ENCODE results near the gene GDF11. TPM values are rescaled to one million over a fixed set of nuclear protein-coding genes. Genes with fewer than 3 reads are reported as not detected.

Gene GDF11
- total and polyA plus RNA-seq, 10 donors = 3.5 to 14.5 (median 9.7) TPM

DNA sequence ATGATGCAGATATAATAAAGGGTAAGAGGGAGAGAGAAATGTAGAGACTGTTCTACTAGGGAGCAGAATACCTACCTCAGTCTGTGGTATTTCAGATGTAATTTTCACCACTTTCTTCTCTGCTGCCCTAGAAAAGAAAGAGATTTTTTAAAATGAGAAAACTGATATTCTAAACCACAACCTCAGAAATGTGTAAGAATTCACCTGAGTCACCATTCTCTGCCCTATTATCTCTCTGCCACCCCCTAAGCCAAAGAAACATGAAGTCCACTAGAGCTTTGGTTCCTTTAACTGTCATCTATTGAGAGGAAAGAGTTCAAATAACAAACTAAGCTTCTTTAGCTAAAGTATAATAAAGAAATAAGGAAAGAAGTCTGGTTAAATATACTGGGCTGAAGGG lies 53.0 kb downstream of the GDF11 start:
- Histone ChIP-seq H3K27me3 (replicated peaks in 1 of 7) (no peaks in the 10 kb centered on the region), H3K36me3 (peaks cover 0 to 100% (median 78%) of the 10 kb centered on the region in 6 donors), H3K9me3 (no peaks in the 10 kb centered on the region), H3K4me3 (no peak overlapping the region), H3K27ac (no peak overlapping the region), H3K4me1 (peaks cover 0 to 8% (median 0%) of the 10 kb centered on the region in 6 donors)
- intact Hi-C loops (cut with DNase I; ENCODE audit: low total_unique reads) = no loop called here
- TF ChIP-seq POLR2A (IDR thresholded peaks at IDR 0.05) (no peak), POLR2AphosphoS5 (IDR thresholded peaks at IDR 0.05) (no peak)
- TF ChIP-seq, protein P1, sequence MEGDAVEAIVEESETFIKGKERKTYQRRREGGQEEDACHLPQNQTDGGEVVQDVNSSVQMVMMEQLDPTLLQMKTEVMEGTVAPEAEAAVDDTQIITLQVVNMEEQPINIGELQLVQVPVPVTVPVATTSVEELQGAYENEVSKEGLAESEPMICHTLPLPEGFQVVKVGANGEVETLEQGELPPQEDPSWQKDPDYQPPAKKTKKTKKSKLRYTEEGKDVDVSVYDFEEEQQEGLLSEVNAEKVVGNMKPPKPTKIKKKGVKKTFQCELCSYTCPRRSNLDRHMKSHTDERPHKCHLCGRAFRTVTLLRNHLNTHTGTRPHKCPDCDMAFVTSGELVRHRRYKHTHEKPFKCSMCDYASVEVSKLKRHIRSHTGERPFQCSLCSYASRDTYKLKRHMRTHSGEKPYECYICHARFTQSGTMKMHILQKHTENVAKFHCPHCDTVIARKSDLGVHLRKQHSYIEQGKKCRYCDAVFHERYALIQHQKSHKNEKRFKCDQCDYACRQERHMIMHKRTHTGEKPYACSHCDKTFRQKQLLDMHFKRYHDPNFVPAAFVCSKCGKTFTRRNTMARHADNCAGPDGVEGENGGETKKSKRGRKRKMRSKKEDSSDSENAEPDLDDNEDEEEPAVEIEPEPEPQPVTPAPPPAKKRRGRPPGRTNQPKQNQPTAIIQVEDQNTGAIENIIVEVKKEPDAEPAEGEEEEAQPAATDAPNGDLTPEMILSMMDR (IDR thresholded peaks at IDR 0.05 in 8 of 11, conservative IDR thresholded peaks at IDR 0.05 in 3 of 11) = no peak
- DNase-seq = no peak

DNA sequence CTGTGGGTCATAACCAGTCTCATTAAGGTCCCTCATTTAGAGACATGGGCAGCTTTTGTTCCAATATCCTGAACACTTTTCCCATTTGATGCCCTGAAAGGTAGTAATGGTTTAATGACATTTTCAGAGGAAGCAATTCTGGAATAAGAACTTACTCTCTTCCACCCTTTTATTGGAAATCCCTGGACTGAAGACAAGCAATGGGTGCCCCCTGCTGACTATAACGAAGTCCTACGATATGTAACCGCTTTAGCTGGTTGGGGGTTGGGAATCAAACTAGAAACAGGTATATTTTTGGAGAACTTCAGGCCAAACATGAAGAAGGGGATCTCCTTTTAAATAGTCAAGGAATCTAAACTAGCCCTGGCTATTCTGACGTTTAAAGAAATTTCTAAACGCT lies 54.1 kb downstream of the GDF11 start:
- Histone ChIP-seq H3K27ac (no peak overlapping the region), H3K4me1 (peaks cover 0 to 16% (median 0%) of the 10 kb centered on the region in 6 donors), H3K9me3 (no peaks in the 10 kb centered on the region), H3K27me3 (replicated peaks in 1 of 7) (no peaks in the 10 kb centered on the region), H3K36me3 (peaks cover 0 to 100% (median 78%) of the 10 kb centered on the region in 6 donors), H3K4me3 (no peak overlapping the region)
- TF ChIP-seq, protein P1 (IDR thresholded peaks at IDR 0.05 in 8 of 11, conservative IDR thresholded peaks at IDR 0.05 in 3 of 11) = peak in 7 of 11 experiments; percentile 16 to 50 (median 39)
- no peak for TF ChIP-seq POLR2AphosphoS5 (IDR thresholded peaks at IDR 0.05)
- no peak for DNase-seq
- intact Hi-C loops (cut with DNase I; ENCODE audit: low total_unique reads) = no loop called here
- WGBS, 5 donors = 65 to 75% (median 72%) methylated on average over 5 of the region's 5 CpGs

DNA sequence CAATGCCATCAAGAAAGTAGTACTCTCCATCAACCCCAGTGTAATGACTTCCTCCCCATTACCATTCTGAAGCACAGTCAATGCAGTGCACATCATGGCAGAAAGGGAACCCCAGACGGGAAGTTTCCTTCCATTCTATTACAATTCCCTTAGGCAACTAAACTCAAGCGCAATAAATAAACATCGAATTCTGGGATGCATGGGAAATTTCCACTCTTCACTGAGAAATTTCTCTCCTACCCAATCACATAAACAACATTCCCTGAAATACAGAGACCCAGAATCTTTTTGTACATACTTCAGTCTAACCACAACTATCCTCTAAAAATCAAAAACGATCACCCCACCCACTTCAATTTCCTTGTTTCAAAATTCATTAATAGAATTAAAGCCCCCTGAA lies 54.6 kb downstream of the GDF11 start:
- DNase-seq = no peak
- Histone ChIP-seq H3K9me3 (no peaks in the 10 kb centered on the region), H3K4me3 (no peak overlapping the region), H3K4me1 (peaks cover 0 to 21% (median 0%) of the 10 kb centered on the region in 6 donors), H3K27me3 (replicated peaks in 1 of 7) (no peaks in the 10 kb centered on the region), H3K36me3 (peaks cover 0 to 100% (median 79%) of the 10 kb centered on the region in 6 donors), H3K27ac (no peak overlapping the region)
- 78 to 89% (median 85%) methylated on average over 4 of the region's 4 CpGs for WGBS, 5 donors
- intact Hi-C loops (cut with DNase I; ENCODE audit: low total_unique reads) = no loop called here
- TF ChIP-seq POLR2AphosphoS5 (IDR thresholded peaks at IDR 0.05) = no peak
- TF ChIP-seq, protein P1 (IDR thresholded peaks at IDR 0.05 in 8 of 11, conservative IDR thresholded peaks at IDR 0.05 in 3 of 11) = no peak

Small RNA genes lying within 50 kb of the gene (small RNA-seq; reads per million reads assigned to genes)
- gene AC009779.1 (0 reads per million in 4 donors), gene RF00017 (0 reads per million in 4 donors)

Other genes starting within 250 kb of the GDF11 start
- not detected for gene OR6C4, start 193.5 kb upstream of the GDF11 start, total RNA-seq
- not detected for gene OR6C4, start 193.5 kb upstream of the GDF11 start, polyA plus RNA-seq
- not detected for gene OR2AP1, start 170.7 kb upstream of the GDF11 start, total RNA-seq
- not detected for gene OR2AP1, start 170.7 kb upstream of the GDF11 start, polyA plus RNA-seq
- gene OR10P1, start 106.2 kb upstream of the GDF11 start, total RNA-seq = not detected
- gene OR10P1, start 106.2 kb upstream of the GDF11 start, polyA plus RNA-seq = not detected
- 10 to 100 TPM; 13.8 to 93.2 (median 24.7) TPM for gene ITGA7, start 35.2 kb upstream of the GDF11 start, total RNA-seq
- gene ITGA7, start 35.2 kb upstream of the GDF11 start, polyA plus RNA-seq = 10 to 100 TPM in 1 of 3 donors, 1 to 10 TPM in 2; 4.4 to 18.0 (median 8.6) TPM
- 100 to 1,000 TPM; 113 to 228 (median 141) TPM for gene BLOC1S1, start 27.1 kb upstream of the GDF11 start, total RNA-seq
- 100 to 1,000 TPM; 278 to 304 (median 282) TPM for gene BLOC1S1, start 27.1 kb upstream of the GDF11 start, polyA plus RNA-seq
- 10 to 100 TPM in 5 of 7 donors, 1 to 10 TPM in 2; 7.4 to 17.4 (median 15.5) TPM for gene RDH5, start 22.7 kb upstream of the GDF11 start, total RNA-seq
- gene RDH5, start 22.7 kb upstream of the GDF11 start, polyA plus RNA-seq = 10 to 100 TPM in 1 of 3 donors, 1 to 10 TPM in 2; 4.7 to 12.1 (median 9.9) TPM
- 100 to 1,000 TPM; 440 to 750 (median 627) TPM for gene CD63, start 14.1 kb upstream of the GDF11 start, total RNA-seq
- gene CD63, start 14.1 kb upstream of the GDF11 start, polyA plus RNA-seq = 100 to 1,000 TPM; 395 to 693 (median 509) TPM
- 10 to 100 TPM; 40.0 to 74.1 (median 46.3) TPM for gene SARNP, start 74.6 kb downstream of the GDF11 start, total RNA-seq
- 10 to 100 TPM; 72.4 to 97.6 (median 78.4) TPM for gene SARNP, start 74.6 kb downstream of the GDF11 start, polyA plus RNA-seq
- 10 to 100 TPM; 18.8 to 34.6 (median 27.9) TPM for gene ORMDL2, start 74.9 kb downstream of the GDF11 start, total RNA-seq
- gene ORMDL2, start 74.9 kb downstream of the GDF11 start, polyA plus RNA-seq = 10 to 100 TPM; 21.7 to 28.9 (median 28.1) TPM
- gene DNAJC14, start 86.5 kb downstream of the GDF11 start, total RNA-seq = 10 to 100 TPM; 28.2 to 45.0 (median 36.9) TPM
- 10 to 100 TPM; 10.6 to 23.3 (median 13.5) TPM for gene DNAJC14, start 86.5 kb downstream of the GDF11 start, polyA plus RNA-seq
- 100 to 1,000 TPM in 1 of 7 donors, 10 to 100 TPM in 6; 28.1 to 100 (median 72.2) TPM for gene MMP19, start 99.8 kb downstream of the GDF11 start, total RNA-seq
- 10 to 100 TPM in 2 of 3 donors, 1 to 10 TPM in 1; 7.9 to 13.7 (median 10.5) TPM for gene MMP19, start 99.8 kb downstream of the GDF11 start, polyA plus RNA-seq
- 10 to 100 TPM; 26.7 to 40.7 (median 36.6) TPM for gene PYM1, start 184.8 kb downstream of the GDF11 start, total RNA-seq
- 10 to 100 TPM; 48.3 to 54.0 (median 51.2) TPM for gene PYM1, start 184.8 kb downstream of the GDF11 start, polyA plus RNA-seq
- 100 to 1,000 TPM; 132 to 261 (median 197) TPM for gene DGKA, start 188.0 kb downstream of the GDF11 start, total RNA-seq
- gene DGKA, start 188.0 kb downstream of the GDF11 start, polyA plus RNA-seq = 100 to 1,000 TPM in 2 of 3 donors, 10 to 100 TPM in 1; 73.8 to 136 (median 105) TPM
- gene PMEL, start 222.9 kb downstream of the GDF11 start, total RNA-seq = 1 to 10 TPM in 3 of 7 donors, under 1 TPM in 4; 0.44 to 1.6 (median 0.85) TPM
- gene PMEL, start 222.9 kb downstream of the GDF11 start, polyA plus RNA-seq = under 1 TPM; 0.15 to 0.50 (median 0.29) TPM
- gene CDK2, start 223.7 kb downstream of the GDF11 start, total RNA-seq = 10 to 100 TPM; 21.4 to 46.6 (median 30.9) TPM
- 10 to 100 TPM; 11.9 to 16.2 (median 12.9) TPM for gene CDK2, start 223.7 kb downstream of the GDF11 start, polyA plus RNA-seq
- 100 to 1,000 TPM in 1 of 7 donors, 10 to 100 TPM in 6; 70.5 to 101 (median 94.4) TPM for gene RAB5B, start 231.0 kb downstream of the GDF11 start, total RNA-seq
- gene RAB5B, start 231.0 kb downstream of the GDF11 start, polyA plus RNA-seq = 10 to 100 TPM; 30.9 to 48.4 (median 35.1) TPM

Measured in spleen (tissue), 11 donors.